Measurements from ENCODE around the gene KCNJ14.

- no peak for TF ChIP-seq CTCF (IDR thresholded peaks at IDR 0.05 in 4 of 5, conservative IDR thresholded peaks at IDR 0.05 in 1 of 5)
- no peak for TF ChIP-seq POLR2A (IDR thresholded peaks at IDR 0.05)
These were observed 24.8 kb downstream of the KCNJ14 start for GRCh38 chr19:48480183-48480557.
